Caco-2 (cell line): Measurements from ENCODE around the gene TRIM2. TPM values are rescaled to one million over a fixed set of nuclear protein-coding genes. Genes with fewer than 3 reads are reported as not detected.

Source experiments
- BruUV-seq: library from RNA; stranded (reverse); fragments of 400-500 nt; replicated peaks from 2 replicates; lab custom pipeline; 2021; lab: Mats Ljungman, UMichigan
- CTCF ChIA-PET: fragments of 300-600 bp; sonication (Branson Sonifier 250); formaldehyde crosslinking; loops from one replicate; lab custom pipeline; 2022; ENCODE audit warnings: antibody characterized with exemption; lab: Charles Lee
- POLR2A ChIA-PET: fragments of 300-600 bp; sonication (Branson Sonifier 250); formaldehyde crosslinking; loops from one replicate; lab custom pipeline; 2022; ENCODE audit warnings: antibody characterized with exemption; lab: Charles Lee
- DNase-seq, 2 experiments: peaks; one replicate each; pipeline versions ENCODE4 v3.0.0 to v3.0.0-alpha.2; 2020 to 2022
- H3K27me3 ChIP-seq: replicated peaks from 2 replicates; pipeline ENCODE4 v1.6.0; 2011; ENCODE audit warnings: low read length; ENCODE audit not compliant: control insufficient read depth, insufficient read depth
- H3K36me3 ChIP-seq: 2 replicates; pipeline ENCODE4 v1.5.1; 2011; ENCODE audit warnings: low read length; ENCODE audit not compliant: control insufficient read depth, insufficient read depth
- H3K4me1 ChIP-seq: fragments of 250-450 bp; sonication (Bioruptor Pico); 2 replicates; pipeline ENCODE4 v1.5.1; 2020; ENCODE audit warnings: mild to moderate bottlenecking
- H3K4me3 ChIP-seq: 2 replicates; pipeline ENCODE4 v1.5.1; 2011; ENCODE audit warnings: low read depth, mild to moderate bottlenecking, control low read depth, low read length
- H3K9me3 ChIP-seq: fragments of 250-450 bp; sonication (Bioruptor Pico); 2 replicates; pipeline ENCODE4 v1.5.1; 2020; ENCODE audit warnings: mild to moderate bottlenecking, moderate library complexity
- H3K27ac Mint-ChIP-seq: one replicate; pipeline ENCODE4 v1.8.0; 2022; ENCODE audit warnings: mixed read lengths; ENCODE audit not compliant: unreplicated experiment
- H3K27me3 Mint-ChIP-seq: one replicate; pipeline ENCODE4 v1.8.0; 2022; ENCODE audit warnings: mixed read lengths; ENCODE audit not compliant: insufficient read depth, unreplicated experiment
- H3K36me3 Mint-ChIP-seq: one replicate; pipeline ENCODE4 v1.8.0; 2022; ENCODE audit warnings: mild to moderate bottlenecking, mixed read lengths; ENCODE audit not compliant: insufficient read depth, unreplicated experiment
- H3K4me1 Mint-ChIP-seq: one replicate; pipeline ENCODE4 v1.8.0; 2022; ENCODE audit warnings: low read depth, mixed read lengths; ENCODE audit not compliant: unreplicated experiment
- H3K4me3 Mint-ChIP-seq: one replicate; pipeline ENCODE4 v1.8.0; 2022; ENCODE audit warnings: mild to moderate bottlenecking, moderate library complexity, mixed read lengths; ENCODE audit not compliant: unreplicated experiment
- H3K9me3 Mint-ChIP-seq: one replicate; pipeline ENCODE4 v1.8.0; 2022; ENCODE audit warnings: mixed read lengths; ENCODE audit not compliant: unreplicated experiment
- CTCF ChIP-seq, 2 experiments: fragments of 200-600 bp in 1 of 2; IDR thresholded peaks; 1 replicate in 1 of 2; 2 replicates in 1 of 2; pipeline versions ENCODE4 v1.5.1 to v1.8.0; 2011 to 2022; ENCODE audit warnings: antibody characterized with exemption in 1 of 2, control low read depth in 1 of 2, inconsistent platforms in 1 of 2, low read depth in 1 of 2, low read length in 1 of 2, mild to moderate bottlenecking in 1 of 2, moderate library complexity in 1 of 2; ENCODE audit not compliant: insufficient read depth in 1 of 2, severe bottlenecking in 1 of 2, unreplicated experiment in 1 of 2
- intact Hi-C: fragments of 100-400 bp; cut with micrococcal nuclease; formaldehyde crosslinking; loops from one replicate; pipeline ENCODE4 v1.10.0; 2022; ENCODE audit not compliant: unreplicated experiment
- total RNA-seq: library from RNA; stranded (reverse); gene quantifications from 2 replicates; pipeline ENCODE4 v1.2.3, GENCODE V29; 2022

Gene TRIM2
- total RNA-seq, 1 experiment from 2014 or later, result 62.3 TPM

- no peak for TF ChIP-seq CTCF (IDR thresholded peaks at IDR 0.05; ENCODE audit: insufficient read depth in 1 of 2, low read depth in 1 of 2, low read length in 1 of 2, severe bottlenecking in 1 of 2, unreplicated experiment in 1 of 2)
- no peaks in the 10 kb centered on the region for H3K9me3 ChIP-seq
- no peaks in the 10 kb centered on the region for H3K27me3 Mint-ChIP-seq
- H3K36me3 ChIP-seq, result no peaks in the 10 kb centered on the region
- peaks cover 27% of the 10 kb centered on the region for H3K36me3 Mint-ChIP-seq
- no TSS peak for BruUV-seq
- H3K27ac Mint-ChIP-seq, result no peak overlapping the region
- no peaks in the 10 kb centered on the region for H3K4me1 Mint-ChIP-seq
- H3K4me3 ChIP-seq, result no peak overlapping the region
- no peaks in the 10 kb centered on the region for H3K27me3 ChIP-seq
- no peak for DNase-seq
- intact Hi-C loops, result no loop called here
- ChIA-PET CTCF (no interaction called here), POLR2A (no interaction called here)
- no peaks in the 10 kb centered on the region for H3K4me1 ChIP-seq
- no peaks in the 10 kb centered on the region for H3K9me3 Mint-ChIP-seq
- H3K4me3 Mint-ChIP-seq, result no peak overlapping the region
These were observed 110.7 kb downstream of the TRIM2 start for GRCh38 chr4:153314915-153315314.

DNA sequence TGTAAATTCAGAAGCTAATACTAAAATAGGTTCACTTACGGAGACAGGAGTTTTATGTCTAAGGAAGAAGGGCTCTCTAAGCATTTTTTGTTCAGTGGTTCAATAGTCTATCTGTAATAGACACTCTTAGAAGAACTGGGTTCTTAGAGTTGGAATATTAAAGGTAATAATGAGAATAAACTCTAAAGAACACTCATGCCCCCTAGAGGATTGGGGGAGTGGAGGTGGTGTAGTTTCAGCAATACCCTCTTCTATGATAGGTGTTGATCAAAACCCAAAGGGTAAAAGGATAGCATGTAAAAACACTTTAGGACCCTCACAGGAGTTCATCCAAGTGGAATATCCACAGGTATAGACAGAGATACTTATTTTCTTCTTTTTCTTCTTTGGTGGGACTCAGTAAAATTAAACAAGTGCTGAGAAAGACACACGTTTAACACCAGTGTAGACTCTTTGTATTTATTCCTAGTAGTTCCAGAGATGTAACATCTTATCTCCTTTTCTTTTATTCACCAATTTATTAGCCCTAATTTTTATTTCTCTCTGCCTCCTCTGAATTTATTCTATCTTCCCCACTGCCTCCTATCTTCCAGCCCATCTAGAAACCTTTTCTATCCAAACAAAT lies 114.6 kb downstream of the TRIM2 start:
- H3K27me3 ChIP-seq, result no peaks in the 10 kb centered on the region
- Mint-ChIP-seq H3K36me3 (peaks cover 40% of the 10 kb centered on the region), H3K4me3 (no peak overlapping the region), H3K27me3 (no peaks in the 10 kb centered on the region), H3K4me1 (no peaks in the 10 kb centered on the region), H3K9me3 (no peaks in the 10 kb centered on the region), H3K27ac (no peak overlapping the region)
- H3K4me3 ChIP-seq, result no peak overlapping the region
- DNase-seq, result peak in 1 of 2 experiments; percentile 56
- peak; percentile 38 to 77 for TF ChIP-seq CTCF (IDR thresholded peaks at IDR 0.05; ENCODE audit: insufficient read depth in 1 of 2, low read depth in 1 of 2, low read length in 1 of 2, severe bottlenecking in 1 of 2, unreplicated experiment in 1 of 2)
- no peaks in the 10 kb centered on the region for H3K9me3 ChIP-seq
- no TSS peak for BruUV-seq
- intact Hi-C loops, result loop anchor here (1.0 kb wide), 3 partner anchors 87 to 176 kb away; no protein-coding TSS in a partner anchor
- ChIA-PET CTCF (interaction anchor here (2.3 kb wide), 1 partner anchor 86 kb away, joined by 7 read pairs; no protein-coding TSS in a partner anchor), POLR2A (no interaction called here)
- no peaks in the 10 kb centered on the region for H3K4me1 ChIP-seq
- H3K36me3 ChIP-seq, result no peaks in the 10 kb centered on the region

- Mint-ChIP-seq H3K27me3 (no peaks in the 10 kb centered on the region), H3K27ac (no peak overlapping the region), H3K9me3 (no peaks in the 10 kb centered on the region), H3K4me1 (no peaks in the 10 kb centered on the region), H3K36me3 (peaks cover 19% of the 10 kb centered on the region), H3K4me3 (no peak overlapping the region)
- TF ChIP-seq CTCF (IDR thresholded peaks at IDR 0.05; ENCODE audit: insufficient read depth in 1 of 2, low read depth in 1 of 2, low read length in 1 of 2, severe bottlenecking in 1 of 2, unreplicated experiment in 1 of 2), result no peak
- H3K36me3 ChIP-seq, result no peaks in the 10 kb centered on the region
- no peaks in the 10 kb centered on the region for H3K4me1 ChIP-seq
- H3K4me3 ChIP-seq, result no peak overlapping the region
- intact Hi-C loops, result no loop called here
- DNase-seq, result no peak
- no peaks in the 10 kb centered on the region for H3K27me3 ChIP-seq
- ChIA-PET CTCF (interaction anchor here (1.1 kb wide), 1 partner anchor 180 kb away, joined by 8 read pairs; no protein-coding TSS in a partner anchor), POLR2A (no interaction called here)
- no TSS peak for BruUV-seq
- H3K9me3 ChIP-seq, result no peaks in the 10 kb centered on the region
These were observed 118.5 kb downstream of the TRIM2 start for GRCh38 chr4:153322791-153323190.
